Body of pancreas (tissue), 4 donors: ENCODE measurements around the gene PTX4. TPM values are rescaled to one million over a fixed set of nuclear protein-coding genes. Genes with fewer than 3 reads are reported as not detected.
A peak's percentile ranks its signal among the peaks of the same experiment; 100 is the strongest.

Experiments used
- ATAC-seq: fragments of 150-250 bp; one replicate; pipeline ENCODE4 v1.9.1; 2016
- DNase-seq, 4 donors: peaks; one replicate each; pipeline ENCODE4 v3.0.0-alpha.2; 2019
- H3K27ac ChIP-seq, 4 donors: fragments of 200-600 bp; sonication (generic); 1 replicate in 3 of 4; 2 replicates in 1 of 4; pipeline versions ENCODE4 v1.5.1 to v1.6.1; 2016 to 2019; ENCODE audit warnings: mild to moderate bottlenecking in 1 of 4, mixed read lengths in 1 of 4, moderate library complexity in 1 of 4
- H3K27me3 ChIP-seq, 2 donors: fragments of 200-600 bp; sonication (generic); one replicate each; pipeline ENCODE4 v1.6.0; 2016; ENCODE audit warnings: mild to moderate bottlenecking in 1 of 2
- H3K36me3 ChIP-seq, 2 donors: fragments of 200-600 bp; sonication (generic); replicated peaks in 1 of 2; 2 replicates each; pipeline ENCODE4 v1.5.1; 2016; ENCODE audit warnings: low read depth in 2 of 2; ENCODE audit not compliant: insufficient read depth in 1 of 2
- H3K4me1 ChIP-seq: fragments of 200-600 bp; sonication (generic); one replicate; pipeline ENCODE4 v1.6.0; 2016
- H3K4me3 ChIP-seq, 2 donors: fragments of 200-600 bp; sonication (generic); 1 replicate in 1 of 2; 2 replicates in 1 of 2; pipeline ENCODE4 v1.5.1; 2016 to 2019
- H3K9me3 ChIP-seq, 3 donors: fragments of 200-600 bp; sonication (generic); 1 replicate in 2 of 3; 2 replicates in 1 of 3; pipeline ENCODE4 v1.5.1; 2016
- CTCF ChIP-seq, 7 experiments: fragments of 450-650 bp in 4 of 7; fragments of 200-600 bp in 3 of 7; sonication (generic) in 3 of 7; IDR thresholded peaks; one replicate each; pipeline ENCODE4 v1.5.1; 2016 to 2019; ENCODE audit warnings: antibody characterized with exemption in 7 of 7
- POLR2A ChIP-seq, 3 donors: fragments of 450-650 bp; IDR thresholded peaks; one replicate each; pipeline ENCODE4 v1.6.1; 2016; ENCODE audit warnings: antibody characterized with exemption in 3 of 3, mild to moderate bottlenecking in 2 of 3
- WGBS, 2 donors: methylation state at CpG; one replicate each; pipeline ENCODE4 v1.1.5; 2017; 5-methylcytosine and 5-hydroxymethylcytosine counted together
- intact Hi-C: fragments of 100-400 bp; cut with DNase I; formaldehyde crosslinking; loops from one replicate; pipeline ENCODE4 v1.15.1; 2023
- total RNA-seq, 2 donors: library from RNA; depleted of rRNA; stranded (reverse); fragments of >200 nt; gene quantifications; one replicate each; pipeline ENCODE4 v1.1.0, GENCODE V29; 2016

PTX4 gene
- total RNA-seq, 2 donors from 2014 or later = not detected

- Histone ChIP-seq H3K4me3 (no peak overlapping the region), H3K27ac (peak overlapping the region in 2 of 4 donors; percentile 24 to 32), H3K4me1 (no peaks in the 10 kb centered on the region), H3K9me3 (no peaks in the 10 kb centered on the region), H3K27me3 (no peaks in the 10 kb centered on the region), H3K36me3 (peaks cover 0 to 2% of the 10 kb centered on the region in 2 donors)
- ATAC-seq = no peak
- no peak for DNase-seq
- no peak for TF ChIP-seq POLR2A (IDR thresholded peaks at IDR 0.05)
- TF ChIP-seq CTCF (IDR thresholded peaks at IDR 0.05) = no peak
- intact Hi-C loops = no loop called here
- WGBS, 2 donors = 78 to 82% methylated on average over 5 to 10 of the region's 10 CpGs
Observed at GRCh38 chr16:1510272-1510671, 21.5 kb upstream of the PTX4 start.

DNA sequence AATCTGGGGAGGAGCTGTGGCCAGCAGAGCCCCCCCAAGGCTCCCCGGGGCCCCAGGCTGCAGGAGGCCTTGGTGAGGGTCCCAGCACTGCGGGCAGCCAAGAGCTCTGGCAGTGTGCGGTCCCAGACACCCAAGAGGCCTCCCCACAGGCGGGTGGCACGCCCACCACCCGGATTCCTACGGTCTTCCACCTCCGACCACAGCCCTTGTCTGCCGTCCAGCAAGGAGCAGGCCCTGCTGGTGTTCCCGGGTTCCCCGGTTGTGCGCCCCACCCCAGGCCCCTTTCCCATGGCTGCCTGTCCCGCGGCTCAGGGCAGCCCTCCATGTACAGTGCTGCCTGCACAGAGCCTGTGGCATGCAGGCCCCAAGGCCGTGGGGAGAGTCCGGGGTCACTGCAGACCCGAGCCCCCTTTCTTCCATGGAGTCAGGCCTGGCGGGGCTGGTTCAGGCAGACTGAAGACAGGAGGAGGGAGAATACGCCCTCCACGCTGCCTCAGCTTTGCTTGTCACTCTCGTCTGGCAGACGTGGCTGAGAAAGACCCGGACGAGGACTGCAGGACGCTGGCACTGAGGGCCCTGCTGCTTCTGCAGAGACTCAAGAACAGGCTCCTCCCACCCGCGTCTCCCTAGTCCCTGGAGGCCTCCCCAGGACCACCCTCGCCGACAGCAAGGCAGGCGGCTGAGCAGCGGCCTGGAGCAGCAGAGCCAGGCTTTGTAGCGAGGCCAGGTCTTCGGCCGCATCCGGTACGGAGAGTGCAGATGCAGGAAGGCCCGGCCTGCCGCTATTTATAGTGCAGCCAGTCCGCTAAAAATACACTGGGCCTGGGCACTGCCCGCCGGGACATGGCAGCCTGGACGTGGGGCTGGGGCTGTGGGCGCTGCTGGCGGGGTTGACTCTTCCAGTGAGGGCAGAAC lies 20.8 kb upstream of the PTX4 start:
- ATAC-seq = peak; percentile 18

GRCh38 chr16:1508494-1509187 lies 19.9 kb upstream of the PTX4 start:
- H3K9me3 ChIP-seq = no peaks in the 10 kb centered on the region
- H3K4me3 ChIP-seq = no peak overlapping the region
- H3K4me1 ChIP-seq = no peaks in the 10 kb centered on the region
- H3K36me3 ChIP-seq = peaks cover 0 to 2% of the 10 kb centered on the region in 2 donors
- no peak for DNase-seq
- no peaks in the 10 kb centered on the region for H3K27me3 ChIP-seq
- no peak for TF ChIP-seq CTCF (IDR thresholded peaks at IDR 0.05)
- no peak for TF ChIP-seq POLR2A (IDR thresholded peaks at IDR 0.05)
- 85% methylated on average over 23 of the region's 24 CpGs; no CpG with 5 or more reads in 1 of the 2 donors for WGBS, 2 donors
- no peak overlapping the region for H3K27ac ChIP-seq
- no peak for ATAC-seq
- intact Hi-C loops = no loop called here

More for the DNA sequence above, 20.8 kb upstream of the PTX4 start:
- Histone ChIP-seq H3K9me3 (no peaks in the 10 kb centered on the region), H3K4me1 (no peaks in the 10 kb centered on the region), H3K36me3 (peaks cover 0 to 2% of the 10 kb centered on the region in 2 donors), H3K4me3 (no peak overlapping the region), H3K27ac (peak overlapping the region in 2 of 4 donors; percentile 24 to 32), H3K27me3 (no peaks in the 10 kb centered on the region)
- DNase-seq = no peak
- 83 to 89% methylated on average over 30 to 36 of the region's 44 CpGs for WGBS, 2 donors
- intact Hi-C loops = no loop called here
- TF ChIP-seq CTCF (IDR thresholded peaks at IDR 0.05) (no peak), POLR2A (IDR thresholded peaks at IDR 0.05) (no peak)

DNA sequence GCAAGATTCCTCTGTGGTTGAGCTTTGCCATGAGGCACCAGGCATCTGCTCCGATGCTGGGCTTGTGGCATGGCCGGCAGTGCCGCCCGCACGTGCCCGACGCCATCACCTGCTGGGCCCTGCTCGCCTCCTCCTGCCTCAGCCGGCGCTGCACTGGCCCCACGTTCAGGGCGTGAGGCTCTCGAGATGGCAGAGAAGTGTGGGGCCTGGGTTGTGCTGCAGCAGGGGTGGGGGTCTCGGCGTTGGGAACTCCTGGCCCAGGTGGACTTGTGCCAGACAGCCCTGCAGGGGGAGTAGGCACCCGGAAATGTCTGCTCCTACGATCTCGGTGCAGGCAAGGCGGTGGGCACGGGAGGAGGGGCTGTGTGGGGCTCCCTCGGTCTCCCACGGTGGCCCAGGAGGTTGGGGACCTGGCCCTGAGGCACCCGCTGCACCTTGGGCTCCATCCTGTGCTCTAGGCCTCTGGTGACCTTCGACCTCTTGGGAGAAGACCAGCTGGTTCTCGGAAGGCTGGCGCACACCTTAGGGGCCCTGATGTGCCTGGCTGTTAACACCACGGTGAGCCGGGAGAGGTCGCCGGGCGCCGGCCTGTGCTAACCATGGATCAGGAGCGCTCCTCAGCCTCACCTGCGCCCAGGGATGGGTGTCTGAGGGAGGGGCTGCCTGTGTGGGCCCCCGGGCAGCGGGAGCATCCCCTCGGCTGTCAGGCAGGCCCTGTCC lies 17.9 kb upstream of the PTX4 start:
- intact Hi-C loops = no loop called here
- no peak overlapping the region for H3K27ac ChIP-seq

More for the DNA sequence above, 17.9 kb upstream of the PTX4 start:
- peaks cover 0 to 5% of the 10 kb centered on the region in 2 donors for H3K36me3 ChIP-seq
- ATAC-seq (no peak), DNase-seq (peak in 1 of 4 donors; percentile 39)
- 73 to 83% methylated on average over 6 to 34 of the region's 37 CpGs for WGBS, 2 donors
- no peaks in the 10 kb centered on the region for H3K27me3 ChIP-seq
- H3K4me1 ChIP-seq = no peaks in the 10 kb centered on the region
- H3K4me3 ChIP-seq = no peak overlapping the region
- TF ChIP-seq POLR2A (IDR thresholded peaks at IDR 0.05) (no peak), CTCF (IDR thresholded peaks at IDR 0.05) (no peak)
- H3K9me3 ChIP-seq = no peaks in the 10 kb centered on the region
